Raji (cell line): ENCODE results near the gene LDHD.

ENCODE experiments used
- POLR2A ChIP-seq: IDR thresholded peaks from 2 replicates; pipeline ENCODE4 v1.6.1; 2011; ENCODE audit warnings: low read depth, low read length, control low read depth; ENCODE audit not compliant: insufficient read depth

Gene LDHD

DNA sequence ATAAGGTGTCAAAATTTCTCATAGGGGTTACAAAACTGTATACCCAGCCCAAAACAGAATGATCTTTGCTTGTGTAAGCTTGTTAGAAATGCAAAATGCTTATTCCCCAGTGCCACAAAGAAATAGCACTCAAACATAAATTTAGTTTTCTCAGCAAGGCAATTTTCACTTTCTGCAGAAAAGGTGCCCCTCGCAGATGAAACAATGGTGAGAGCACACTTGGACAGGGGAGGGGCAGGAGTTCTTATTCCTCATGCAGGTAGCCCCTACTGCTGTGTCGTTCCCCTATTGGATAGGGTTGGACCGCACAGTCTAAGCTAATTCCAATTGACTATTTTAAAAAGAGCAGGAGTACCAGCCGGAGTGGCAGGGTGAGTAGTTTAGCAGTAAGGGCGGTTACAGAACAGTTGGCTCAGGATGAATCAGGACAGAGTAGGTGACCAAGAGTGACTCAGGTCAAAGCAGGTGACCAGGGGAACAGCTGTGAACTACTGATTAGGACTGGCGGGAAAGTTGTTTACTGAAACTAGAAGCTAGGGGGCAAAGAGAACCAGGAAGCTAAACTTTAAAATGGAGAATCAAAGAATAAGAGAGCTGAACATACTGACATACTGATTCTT lies 5.5 kb upstream of the LDHD start:
- TF ChIP-seq POLR2A, result no peak

DNA sequence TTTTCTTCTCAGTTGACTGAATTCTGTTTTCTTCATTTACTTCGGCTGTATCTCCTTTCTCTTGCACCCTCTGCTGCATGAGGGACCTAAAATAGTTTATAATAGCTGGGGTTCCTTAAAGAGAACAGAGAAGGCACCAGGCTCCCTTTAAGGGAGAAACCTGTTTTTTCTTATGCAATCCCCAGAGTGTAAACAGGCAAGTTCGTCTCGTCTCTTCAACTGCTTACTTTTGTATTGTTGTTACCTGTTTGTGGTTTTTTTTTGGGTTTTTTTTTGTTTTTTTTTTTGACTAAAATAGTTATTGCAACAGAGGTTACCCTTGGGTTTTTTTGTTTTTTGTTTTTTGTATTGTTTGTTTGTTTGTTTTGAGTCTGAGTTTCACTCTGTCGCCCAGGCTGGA lies 3.7 kb upstream of the LDHD start:
- TF ChIP-seq POLR2A, result no peak

GRCh38 chr16:75118943-75119539 lies 2.5 kb upstream of the LDHD start:
- no peak for TF ChIP-seq POLR2A

- no peak for TF ChIP-seq POLR2A
Measured at GRCh38 chr16:75116911-75117245, 298 bp upstream of the LDHD start.

GRCh38 chr16:75114946-75115825 lies 1.4 kb downstream of the LDHD start:
- no peak for TF ChIP-seq POLR2A

DNA sequence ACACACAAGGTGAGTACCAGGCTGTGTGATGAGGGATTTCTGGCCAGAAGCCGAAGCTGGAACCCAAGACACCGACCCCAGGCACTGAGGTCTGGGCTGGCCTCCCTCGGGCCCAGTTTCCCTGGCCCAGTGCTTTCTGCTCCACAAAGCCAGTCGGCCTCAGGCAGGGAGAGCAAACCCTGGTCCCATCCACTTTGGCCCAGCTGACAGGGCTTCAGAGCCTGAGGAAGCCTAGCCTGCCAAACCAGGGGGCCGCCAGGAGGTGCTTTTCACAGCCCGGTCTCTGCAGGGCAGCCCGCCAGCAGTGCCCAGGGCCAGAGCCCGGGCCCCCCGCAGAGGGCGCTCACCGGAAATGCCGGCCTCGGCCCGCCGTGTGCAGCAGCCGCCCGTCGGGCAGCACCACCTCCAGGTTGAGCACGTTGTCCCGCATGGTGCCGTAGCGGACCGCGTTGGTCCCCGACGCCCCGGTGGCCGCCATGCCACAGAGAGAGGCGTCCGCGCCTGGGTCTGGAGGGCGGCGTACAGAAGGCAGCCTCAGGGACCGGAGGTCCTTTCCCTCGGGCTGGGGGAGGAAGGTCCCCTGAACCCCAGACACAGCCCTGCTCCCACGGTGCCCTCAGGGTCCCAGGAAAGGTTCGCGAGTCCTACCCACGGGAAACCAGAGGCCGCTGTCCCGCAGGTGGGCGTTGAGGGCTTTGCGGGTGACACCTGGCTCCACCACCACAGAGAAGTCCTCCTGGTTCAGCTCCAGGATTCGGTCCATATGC lies 2.2 kb downstream of the LDHD start:
- TF ChIP-seq POLR2A, result no peak

DNA sequence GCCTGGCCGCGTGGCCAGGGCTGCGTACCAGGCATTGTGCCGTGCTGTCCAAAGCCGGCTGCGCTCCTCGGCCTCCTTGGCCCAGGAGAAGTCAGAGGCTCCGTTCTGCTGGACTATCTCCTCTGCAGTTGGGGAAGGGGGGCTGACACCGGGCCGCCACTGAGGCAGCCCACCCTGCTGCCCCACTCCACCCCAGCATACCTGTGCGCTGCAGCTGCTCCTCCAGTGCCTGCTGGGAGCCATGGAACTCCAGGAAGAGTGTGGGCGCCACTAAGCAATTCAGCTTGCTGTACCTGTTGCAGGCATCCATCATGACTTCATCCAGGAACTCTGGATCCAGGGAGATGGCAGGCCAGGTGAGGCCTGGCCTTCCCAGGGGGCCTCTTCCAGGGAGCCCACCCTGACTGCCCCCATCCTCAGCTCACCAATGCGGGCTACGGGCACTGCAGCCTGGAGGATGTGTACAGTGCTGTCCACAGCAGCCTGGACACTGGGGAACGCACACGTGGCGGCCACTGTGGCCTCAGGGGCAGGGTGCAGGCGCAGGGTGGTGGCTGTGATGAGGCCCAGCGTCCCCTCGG lies 2.9 kb downstream of the LDHD start:
- no peak for TF ChIP-seq POLR2A

DNA sequence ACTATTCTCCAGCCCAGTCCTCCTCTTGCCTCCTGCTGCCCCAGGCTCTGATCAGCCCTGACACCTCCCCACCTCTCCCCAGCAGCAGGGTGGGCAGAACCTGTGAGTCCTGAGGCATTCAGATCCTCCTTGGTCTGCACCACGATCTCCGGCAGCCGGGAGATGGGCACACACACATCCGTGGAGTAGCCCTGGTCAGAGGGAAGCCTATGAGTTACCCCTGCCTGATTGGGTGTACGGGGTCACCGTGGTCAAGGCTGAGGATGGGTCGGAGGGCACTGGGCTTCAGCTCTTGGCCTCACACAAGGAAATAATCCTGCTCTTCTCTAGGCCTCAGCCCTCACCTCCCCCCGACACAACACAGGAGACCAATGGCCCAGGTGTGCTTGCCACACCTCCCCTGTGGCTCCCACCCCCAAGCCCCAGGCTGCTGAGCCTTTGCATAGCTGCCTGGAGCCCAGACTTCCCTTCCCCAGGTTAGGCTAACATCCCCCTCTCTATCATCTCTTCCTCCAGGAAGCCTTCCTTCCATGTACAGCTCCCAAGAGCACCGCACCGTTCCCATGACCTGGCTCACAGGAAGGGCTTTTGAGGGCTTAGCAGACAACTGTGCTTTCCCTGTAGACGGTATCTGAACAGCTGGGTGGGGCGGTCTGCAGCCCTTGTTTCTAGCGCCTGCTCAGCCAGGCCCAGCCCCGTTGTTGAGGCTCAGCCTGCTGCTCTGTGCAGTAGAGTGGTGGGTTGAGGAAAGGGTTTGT lies 3.7 kb downstream of the LDHD start:
- no peak for TF ChIP-seq POLR2A

GRCh38 chr16:75111961-75112733 lies 4.4 kb downstream of the LDHD start:
- no peak for TF ChIP-seq POLR2A

- no peak for TF ChIP-seq POLR2A
Measured at GRCh38 chr16:75111514-75111940, 5.1 kb downstream of the LDHD start.

DNA sequence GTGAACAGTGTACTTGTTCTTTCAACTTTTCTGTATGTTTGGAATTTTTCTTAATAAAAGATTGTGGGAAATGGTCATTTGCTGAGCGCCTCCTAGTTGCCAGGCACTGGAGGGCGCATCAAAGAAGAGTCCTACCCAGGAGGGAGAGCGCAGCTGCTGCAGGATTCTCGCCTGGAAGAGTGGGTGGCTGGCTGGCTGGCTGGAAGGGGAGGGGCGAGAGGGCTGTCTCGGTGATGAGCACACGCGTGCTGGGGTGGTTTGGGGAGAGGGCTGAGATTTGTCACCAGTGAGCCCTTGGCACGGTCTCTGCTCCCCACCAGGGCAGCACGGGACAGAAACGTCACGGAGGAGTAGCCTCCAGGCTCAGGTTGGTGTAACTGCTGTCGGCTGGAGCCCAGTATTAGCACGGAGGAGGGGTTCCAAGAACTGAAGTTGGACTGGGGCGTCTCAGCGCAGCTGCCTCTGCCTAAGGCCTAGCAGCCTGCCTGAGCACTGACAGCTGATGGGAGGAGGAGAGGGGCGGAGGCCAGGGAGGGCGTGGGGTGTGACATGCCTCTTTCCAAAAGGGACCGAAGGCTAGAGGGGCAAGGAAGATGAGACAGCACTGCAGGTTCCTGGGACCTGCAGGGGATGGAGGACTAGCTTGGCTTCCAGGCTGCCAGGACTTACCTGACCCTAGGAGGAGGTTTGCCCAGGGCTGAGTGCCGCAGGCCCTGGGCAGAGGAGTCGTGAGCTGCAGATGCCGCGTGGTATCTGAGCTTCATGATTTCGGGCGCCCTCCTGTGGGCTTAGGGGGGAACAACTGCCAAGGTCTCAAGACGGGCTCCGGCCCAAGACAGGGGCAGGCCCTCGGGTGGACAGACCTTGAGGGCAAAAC lies 5.7 kb downstream of the LDHD start:
- TF ChIP-seq POLR2A, result no peak

GRCh38 chr16:75109732-75110243 lies 6.8 kb downstream of the LDHD start:
- TF ChIP-seq POLR2A, result no peak

- 0 out of 2 replicates have a peak, but pooled peaks have one; percentile 34 for TF ChIP-seq POLR2A
Measured at GRCh38 chr16:75108792-75109731, 7.5 kb downstream of the LDHD start.
